GM21526 (cell line): Measurements from ENCODE around the gene FAM124B.
"Not testable (repeated sequence)": the region's sequence is repeated elsewhere in the genome, so short reads cannot be mapped to it uniquely, and the experiment has no call there.

Source experiments
- ATAC-seq: cut with Tn5 transposase; IDR thresholded peaks from one replicate; pipeline ENCODE4 v1.9.1; 2021; ENCODE audit warnings: moderate library complexity; ENCODE audit not compliant: unreplicated experiment, low FRiP score

The FAM124B gene

GRCh38 chr2:224386876-224387275, 15.0 kb downstream of the FAM124B start:
- ATAC-seq, result no peak

DNA sequence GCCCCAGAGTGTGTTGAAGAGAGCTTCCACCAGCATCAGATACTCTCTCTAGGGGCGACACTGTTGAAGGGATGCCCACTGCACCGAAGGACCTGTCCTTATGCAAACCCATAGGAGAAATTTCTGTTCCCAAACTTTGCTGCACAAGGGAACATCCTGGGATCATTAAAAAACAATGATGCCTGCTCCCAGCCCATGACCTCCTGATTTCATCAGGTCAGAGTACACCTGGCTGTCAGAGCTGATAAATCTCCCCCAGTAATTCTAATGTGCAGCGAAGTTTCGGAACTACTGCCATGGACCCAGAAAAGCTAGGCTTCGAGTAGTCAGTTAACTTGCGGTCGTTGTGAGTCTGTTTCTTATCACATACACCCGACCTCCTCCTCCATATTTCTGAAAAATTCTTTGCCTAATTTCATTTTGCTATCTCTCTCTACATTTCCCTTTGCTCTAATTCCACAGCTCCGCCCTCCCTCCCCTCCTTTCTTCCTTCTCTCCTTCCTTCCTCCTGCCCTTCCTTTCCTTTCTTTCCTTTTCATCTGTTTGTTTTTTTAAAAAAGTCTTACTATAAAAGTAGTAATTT, 18.8 kb downstream of the FAM124B start:
- ATAC-seq, result no peak

GRCh38 chr2:224382280-224382647, 19.6 kb downstream of the FAM124B start:
- not testable (repeated sequence) for ATAC-seq

DNA sequence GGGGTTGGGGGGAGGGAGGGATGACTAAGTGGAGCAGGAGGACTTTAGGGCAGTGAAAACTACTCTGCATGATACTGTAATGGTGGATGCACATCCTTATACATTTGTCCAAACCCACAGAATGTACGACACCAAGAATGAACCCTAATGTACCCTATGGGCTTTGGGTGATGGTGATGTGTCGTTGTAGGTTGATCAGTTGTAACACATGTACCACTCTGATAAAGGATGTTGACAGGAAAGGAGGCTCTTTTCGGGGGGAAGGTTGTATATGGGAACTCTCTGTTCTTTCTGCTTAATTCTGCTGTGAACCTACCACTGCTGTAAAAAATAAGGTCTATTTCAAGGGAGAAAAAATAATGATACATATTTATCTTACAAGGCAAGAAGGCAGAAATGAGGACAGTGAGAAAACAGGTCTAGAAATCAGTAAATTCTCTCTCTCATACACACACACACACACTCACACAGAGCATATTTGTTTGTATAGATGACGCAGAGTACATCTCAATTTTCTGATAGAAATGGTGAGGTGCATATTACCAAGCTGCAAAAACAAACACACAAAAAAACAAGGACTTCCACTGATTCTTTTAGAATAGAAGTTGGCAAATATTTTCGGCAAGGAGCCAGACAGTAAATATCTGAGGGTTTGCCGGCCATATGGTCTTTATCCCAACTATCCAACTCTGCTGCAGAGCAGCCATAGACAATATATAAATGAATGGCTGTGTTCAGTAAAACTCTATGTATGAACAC, 20.2 kb downstream of the FAM124B start:
- no peak for ATAC-seq

- no peak for ATAC-seq
Observed at GRCh38 chr2:224379986-224380385, 21.9 kb downstream of the FAM124B start.

GRCh38 chr2:224379172-224379571, 22.7 kb downstream of the FAM124B start:
- ATAC-seq, result no peak

GRCh38 chr2:224378701-224379097, 23.2 kb downstream of the FAM124B start:
- no peak for ATAC-seq

GRCh38 chr2:224377751-224378700, 23.9 kb downstream of the FAM124B start:
- no peak for ATAC-seq

GRCh38 chr2:224372641-224373040, 29.3 kb downstream of the FAM124B start:
- no peak for ATAC-seq

DNA sequence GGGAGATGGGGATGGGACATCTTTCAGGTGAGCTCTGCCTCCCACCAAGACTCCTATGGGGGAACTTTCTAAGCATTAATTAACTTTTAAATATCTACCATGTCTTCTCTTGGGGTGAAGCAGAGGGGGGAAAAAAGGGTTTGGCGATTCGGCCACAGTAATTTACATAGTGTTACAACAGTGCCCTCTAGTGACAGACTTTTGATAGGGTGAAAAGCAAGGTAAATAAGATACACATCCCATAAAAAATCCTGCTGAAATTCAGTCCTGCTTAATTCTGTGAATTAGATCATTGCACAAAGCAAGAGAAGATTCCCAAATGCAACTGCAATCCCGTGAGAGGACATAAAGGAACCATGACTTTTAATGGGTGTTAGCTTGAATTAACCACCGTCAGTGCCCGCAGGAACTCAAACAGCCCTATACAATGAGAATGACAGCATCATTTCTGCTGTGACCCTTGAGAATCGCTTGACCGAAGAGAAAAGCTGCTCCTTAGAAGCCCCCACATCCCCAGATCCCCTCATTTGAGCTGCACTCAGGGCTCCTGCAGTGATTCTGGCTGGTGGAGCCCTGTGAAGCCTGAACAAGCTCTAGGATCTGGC, 32.8 kb downstream of the FAM124B start:
- ATAC-seq, result peak; percentile 53

DNA sequence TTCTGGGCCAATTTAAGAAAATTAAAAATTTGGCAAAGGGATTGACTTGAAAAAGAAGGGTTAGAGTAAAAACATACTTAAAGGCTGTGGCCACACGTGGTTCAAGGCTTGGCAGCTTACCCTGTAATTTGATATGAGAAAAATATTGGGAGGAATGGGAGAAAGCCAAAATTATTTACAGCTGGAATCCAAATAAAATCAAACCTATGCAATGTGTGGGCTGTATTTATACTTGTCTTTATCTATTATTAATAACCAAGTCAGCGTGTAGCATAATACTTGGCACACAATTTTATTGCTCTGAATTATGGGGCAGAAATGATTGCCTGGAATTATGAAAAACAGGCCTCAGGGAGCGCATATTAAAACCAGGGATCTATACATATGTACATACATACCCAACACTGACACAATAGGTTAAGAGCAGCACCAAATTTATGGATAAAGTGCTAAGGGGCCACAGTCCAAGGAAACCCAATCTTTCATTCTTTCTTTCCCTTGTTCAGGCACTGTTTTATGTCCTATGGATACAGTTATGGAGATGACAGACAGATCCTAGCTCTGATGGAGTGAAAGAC, 35.6 kb downstream of the FAM124B start:
- ATAC-seq, result no peak

- no peak for ATAC-seq
Observed at GRCh38 chr2:224365331-224365730, 36.6 kb downstream of the FAM124B start.

- no peak for ATAC-seq
Observed at GRCh38 chr2:224363281-224363680, 38.6 kb downstream of the FAM124B start.

DNA sequence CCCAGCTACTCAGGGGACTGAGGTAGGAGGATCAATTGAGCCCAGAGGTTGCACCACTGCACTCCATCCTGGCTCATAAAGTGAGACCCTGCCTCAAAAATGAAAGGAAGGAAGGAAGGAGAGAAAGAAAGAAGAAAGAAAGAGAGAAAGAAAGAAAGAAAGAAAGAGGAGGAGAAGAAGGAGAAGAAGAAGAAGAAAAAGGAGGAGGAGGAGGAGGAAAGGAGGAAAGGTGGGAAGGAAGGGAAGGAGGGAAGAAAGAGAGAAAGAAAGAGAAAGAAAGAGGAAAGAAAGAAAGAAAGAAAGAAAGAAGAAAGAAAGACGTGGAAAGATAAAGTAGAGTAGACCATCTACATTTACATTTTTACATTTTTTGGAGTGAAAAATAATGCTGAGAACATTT, 39.8 kb downstream of the FAM124B start:
- no peak for ATAC-seq

- no peak for ATAC-seq
Observed at GRCh38 chr2:224360801-224361251, 41.1 kb downstream of the FAM124B start.

DNA sequence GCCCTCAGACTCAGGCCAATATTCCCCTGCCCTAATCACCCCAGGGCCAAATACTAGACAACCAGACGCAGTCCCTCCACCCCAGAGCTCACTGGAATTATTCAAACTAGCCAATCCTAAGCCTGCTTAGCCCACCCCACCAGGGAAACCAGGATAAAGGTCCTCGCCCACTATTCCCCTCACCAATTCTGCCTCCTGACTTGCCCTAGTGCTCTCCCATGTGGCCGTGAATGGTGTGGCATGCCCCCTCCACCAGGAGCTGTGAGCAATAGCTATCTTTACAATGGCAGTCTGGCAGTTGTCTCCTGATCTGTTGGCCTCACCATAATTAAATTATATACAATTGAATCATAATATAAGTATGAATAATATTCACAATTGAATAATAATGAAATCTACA, 42.3 kb downstream of the FAM124B start:
- ATAC-seq, result peak; percentile 62

DNA sequence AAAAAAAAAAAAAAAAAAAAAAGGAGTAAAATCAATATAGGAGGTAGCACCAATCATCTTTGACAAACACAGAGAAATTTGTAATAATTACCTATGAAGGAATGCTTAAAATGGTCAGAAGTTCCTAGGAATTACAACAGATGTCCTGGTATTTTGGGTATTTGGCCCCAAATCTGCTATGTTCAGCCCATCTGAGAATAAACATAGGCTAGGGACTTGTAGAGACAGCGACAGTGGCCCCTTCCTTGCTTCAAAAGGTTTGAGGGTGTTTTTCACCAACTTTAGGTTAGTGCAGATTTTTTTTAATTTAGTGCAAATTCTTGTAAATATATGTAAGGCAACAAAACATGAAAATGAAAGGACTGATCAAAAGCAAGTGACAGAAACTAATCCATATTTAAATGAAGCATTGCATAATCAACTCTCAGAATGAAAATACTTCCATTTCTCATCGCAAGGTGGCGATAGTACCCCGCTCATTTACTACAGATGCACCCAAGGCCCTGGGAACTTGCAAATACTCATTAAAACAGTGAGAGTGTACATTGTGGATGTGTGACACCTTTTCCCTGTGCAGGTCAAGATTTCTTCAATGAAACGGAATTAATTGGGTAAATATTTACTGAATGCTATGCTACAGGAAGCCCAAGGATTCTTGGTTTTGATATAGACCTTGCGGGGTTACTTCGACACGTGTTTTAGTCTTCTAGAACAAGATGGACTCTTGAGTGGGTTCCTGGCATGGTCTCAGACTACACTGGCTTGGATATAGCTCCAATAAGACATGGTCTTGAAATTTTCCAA, 44.6 kb downstream of the FAM124B start:
- peak; percentile 87 for ATAC-seq

DNA sequence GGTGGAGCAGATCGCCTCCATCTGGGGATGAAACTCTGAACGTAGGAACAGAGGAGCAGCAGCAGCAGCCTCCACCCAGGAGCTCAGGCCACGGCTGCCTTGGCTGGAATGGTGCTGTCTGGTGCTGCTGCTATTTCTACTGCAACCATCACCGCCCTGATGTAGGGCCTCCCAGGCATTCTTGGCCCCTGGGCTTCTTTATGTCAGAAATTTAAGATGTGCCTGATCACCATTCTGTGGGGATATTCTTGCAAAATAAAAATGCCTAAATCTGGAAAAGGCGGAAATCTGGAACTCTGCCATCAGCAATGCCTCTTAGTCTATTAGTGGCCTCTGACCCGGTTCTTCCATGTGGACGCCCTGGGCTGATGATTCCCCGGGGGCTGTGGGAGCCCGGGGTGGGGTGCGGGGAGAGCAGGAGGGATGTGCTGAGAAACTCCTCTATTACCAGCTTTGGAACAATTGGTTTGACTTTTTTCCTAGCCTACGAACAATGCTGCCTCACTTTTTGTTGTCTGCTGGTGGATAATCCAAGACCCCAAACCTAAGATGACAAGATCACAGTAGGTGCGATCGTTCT, 47.2 kb downstream of the FAM124B start:
- ATAC-seq, result no peak

DNA sequence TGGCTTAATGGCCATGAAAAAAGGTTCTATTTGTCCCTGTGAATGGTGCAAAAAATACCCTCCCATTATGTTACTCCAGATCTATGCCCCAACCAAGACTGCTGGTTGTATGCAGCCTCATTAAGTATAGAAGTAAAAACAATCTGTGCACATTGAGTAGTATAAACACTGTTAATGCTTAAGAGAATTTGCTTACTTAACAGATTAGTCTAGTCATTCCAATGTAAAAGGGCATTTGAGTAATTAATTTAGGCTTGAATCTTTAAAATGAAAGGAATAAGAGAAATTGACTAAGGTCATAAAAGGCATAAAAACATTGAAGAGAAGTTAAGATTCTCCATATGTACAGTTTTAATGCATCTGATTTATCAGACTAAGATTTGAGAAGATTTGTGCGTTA, 51.2 kb downstream of the FAM124B start:
- ATAC-seq, result no peak
